HG02938 (cell line): ENCODE data around the gene GDF11.

ENCODE experiments used
- ATAC-seq: cut with Tn5 transposase; IDR thresholded peaks from one replicate; pipeline ENCODE4 v1.9.1; 2021; ENCODE audit warnings: mild to moderate bottlenecking, moderate library complexity; ENCODE audit not compliant: unreplicated experiment

The GDF11 gene

DNA sequence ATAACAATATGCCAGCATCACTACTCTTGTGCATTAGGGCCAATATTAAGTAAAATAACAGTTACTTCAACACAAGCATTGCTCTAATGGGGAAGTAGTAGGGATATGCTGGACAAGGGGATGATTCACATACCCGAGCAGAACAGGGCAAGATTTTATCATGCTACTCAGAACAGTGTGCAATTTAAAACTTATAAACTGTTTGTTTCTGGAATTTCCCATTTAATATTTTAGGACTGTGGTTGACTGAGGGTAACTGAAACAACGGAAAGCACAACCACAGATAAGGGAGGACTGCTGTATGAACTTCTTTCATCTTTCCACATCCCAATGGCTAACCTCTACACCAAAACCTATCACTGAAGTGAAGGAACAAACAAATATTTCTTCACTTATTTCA is 37.8 kb downstream of the GDF11 start:
- ATAC-seq: no peak

DNA sequence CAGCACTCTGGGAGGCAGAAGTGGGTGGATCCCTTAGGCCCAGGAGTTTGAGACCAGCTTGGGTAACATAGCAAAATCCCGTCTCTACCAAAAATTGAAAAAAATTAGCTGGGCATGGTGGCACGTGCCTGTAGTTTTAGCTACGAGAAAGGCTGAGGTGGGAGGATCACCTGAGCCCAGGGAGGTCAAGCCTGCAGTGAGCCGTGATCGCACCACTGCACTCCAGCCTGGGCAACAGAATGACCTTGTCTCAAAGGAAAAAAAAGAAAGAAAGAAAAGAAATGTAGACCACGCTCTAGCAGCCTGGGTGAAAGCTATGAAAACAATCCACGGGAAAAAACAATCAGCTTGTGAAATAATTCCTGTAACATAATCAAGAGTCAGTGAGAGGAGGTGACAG is 45.6 kb downstream of the GDF11 start:
- no peak for ATAC-seq

DNA sequence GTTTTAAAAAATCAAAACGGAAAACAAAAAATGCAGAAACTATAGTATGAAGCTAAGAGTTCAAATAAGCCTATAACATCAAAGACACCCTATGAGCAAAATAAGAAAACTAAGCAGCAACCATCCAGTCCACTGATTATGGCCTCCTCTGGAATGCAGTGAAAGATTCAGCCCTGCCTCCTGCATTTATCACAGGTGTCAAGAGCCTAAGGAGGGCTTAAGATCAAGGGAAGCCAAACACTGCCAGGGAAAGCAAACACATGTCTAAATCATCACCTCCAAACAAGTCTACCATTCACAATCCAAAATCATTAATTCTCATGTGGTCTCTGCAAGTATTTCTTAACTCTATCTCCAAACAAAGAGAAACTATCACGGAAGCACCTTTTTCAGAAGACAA is 46.2 kb downstream of the GDF11 start:
- no peak for ATAC-seq

DNA sequence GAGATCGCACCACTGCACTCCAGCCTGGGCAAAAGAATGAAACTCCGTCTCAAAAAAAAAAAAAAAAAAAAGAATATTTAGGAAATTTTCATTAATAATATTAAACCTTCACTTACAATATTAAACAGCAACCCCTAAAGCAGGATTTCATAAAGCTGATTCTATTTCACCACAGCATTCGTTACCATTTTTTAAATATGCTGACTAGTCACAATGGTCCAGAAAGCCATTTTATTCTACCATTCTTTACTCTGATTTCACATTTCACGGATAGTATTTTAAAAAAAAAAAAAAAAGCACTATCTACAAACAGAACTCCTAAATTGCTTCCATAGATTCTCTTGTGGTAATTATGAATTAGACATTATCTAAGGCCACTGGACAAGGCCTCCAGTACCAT is 47.0 kb downstream of the GDF11 start:
- ATAC-seq: no peak

DNA sequence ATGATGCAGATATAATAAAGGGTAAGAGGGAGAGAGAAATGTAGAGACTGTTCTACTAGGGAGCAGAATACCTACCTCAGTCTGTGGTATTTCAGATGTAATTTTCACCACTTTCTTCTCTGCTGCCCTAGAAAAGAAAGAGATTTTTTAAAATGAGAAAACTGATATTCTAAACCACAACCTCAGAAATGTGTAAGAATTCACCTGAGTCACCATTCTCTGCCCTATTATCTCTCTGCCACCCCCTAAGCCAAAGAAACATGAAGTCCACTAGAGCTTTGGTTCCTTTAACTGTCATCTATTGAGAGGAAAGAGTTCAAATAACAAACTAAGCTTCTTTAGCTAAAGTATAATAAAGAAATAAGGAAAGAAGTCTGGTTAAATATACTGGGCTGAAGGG is 53.0 kb downstream of the GDF11 start:
- no peak for ATAC-seq

DNA sequence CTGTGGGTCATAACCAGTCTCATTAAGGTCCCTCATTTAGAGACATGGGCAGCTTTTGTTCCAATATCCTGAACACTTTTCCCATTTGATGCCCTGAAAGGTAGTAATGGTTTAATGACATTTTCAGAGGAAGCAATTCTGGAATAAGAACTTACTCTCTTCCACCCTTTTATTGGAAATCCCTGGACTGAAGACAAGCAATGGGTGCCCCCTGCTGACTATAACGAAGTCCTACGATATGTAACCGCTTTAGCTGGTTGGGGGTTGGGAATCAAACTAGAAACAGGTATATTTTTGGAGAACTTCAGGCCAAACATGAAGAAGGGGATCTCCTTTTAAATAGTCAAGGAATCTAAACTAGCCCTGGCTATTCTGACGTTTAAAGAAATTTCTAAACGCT is 54.1 kb downstream of the GDF11 start:
- ATAC-seq: no peak

DNA sequence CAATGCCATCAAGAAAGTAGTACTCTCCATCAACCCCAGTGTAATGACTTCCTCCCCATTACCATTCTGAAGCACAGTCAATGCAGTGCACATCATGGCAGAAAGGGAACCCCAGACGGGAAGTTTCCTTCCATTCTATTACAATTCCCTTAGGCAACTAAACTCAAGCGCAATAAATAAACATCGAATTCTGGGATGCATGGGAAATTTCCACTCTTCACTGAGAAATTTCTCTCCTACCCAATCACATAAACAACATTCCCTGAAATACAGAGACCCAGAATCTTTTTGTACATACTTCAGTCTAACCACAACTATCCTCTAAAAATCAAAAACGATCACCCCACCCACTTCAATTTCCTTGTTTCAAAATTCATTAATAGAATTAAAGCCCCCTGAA is 54.6 kb downstream of the GDF11 start:
- ATAC-seq: no peak
